GM12892 (cell line): ENCODE data around the gene ACSF3.

Experiments used
- DNase-seq: peaks from one replicate; pipeline ENCODE4 v3.0.0; 2011; ENCODE audit not compliant: insufficient read length
- FAIRE-seq: peaks from 2 replicates; lab custom pipeline; 2011; peaks lifted over from hg19 to GRCh38; lab: Jason Lieb, UNC
- POLR2A ChIP-seq: IDR thresholded peaks from 2 replicates; pipeline ENCODE4 v1.6.1; 2011; ENCODE audit warnings: low read depth, low read length, control low read depth
- POLR2AphosphoS5 ChIP-seq: IDR thresholded peaks from 2 replicates; pipeline ENCODE4 v1.6.1; 2011; ENCODE audit warnings: low read depth, low read length, control low read depth
- TAF1 ChIP-seq: IDR thresholded peaks from 2 replicates; pipeline ENCODE4 v1.6.1; 2011; ENCODE audit warnings: low read depth, mild to moderate bottlenecking, control low read depth, low read length, borderline replicate concordance

Gene ACSF3

DNA sequence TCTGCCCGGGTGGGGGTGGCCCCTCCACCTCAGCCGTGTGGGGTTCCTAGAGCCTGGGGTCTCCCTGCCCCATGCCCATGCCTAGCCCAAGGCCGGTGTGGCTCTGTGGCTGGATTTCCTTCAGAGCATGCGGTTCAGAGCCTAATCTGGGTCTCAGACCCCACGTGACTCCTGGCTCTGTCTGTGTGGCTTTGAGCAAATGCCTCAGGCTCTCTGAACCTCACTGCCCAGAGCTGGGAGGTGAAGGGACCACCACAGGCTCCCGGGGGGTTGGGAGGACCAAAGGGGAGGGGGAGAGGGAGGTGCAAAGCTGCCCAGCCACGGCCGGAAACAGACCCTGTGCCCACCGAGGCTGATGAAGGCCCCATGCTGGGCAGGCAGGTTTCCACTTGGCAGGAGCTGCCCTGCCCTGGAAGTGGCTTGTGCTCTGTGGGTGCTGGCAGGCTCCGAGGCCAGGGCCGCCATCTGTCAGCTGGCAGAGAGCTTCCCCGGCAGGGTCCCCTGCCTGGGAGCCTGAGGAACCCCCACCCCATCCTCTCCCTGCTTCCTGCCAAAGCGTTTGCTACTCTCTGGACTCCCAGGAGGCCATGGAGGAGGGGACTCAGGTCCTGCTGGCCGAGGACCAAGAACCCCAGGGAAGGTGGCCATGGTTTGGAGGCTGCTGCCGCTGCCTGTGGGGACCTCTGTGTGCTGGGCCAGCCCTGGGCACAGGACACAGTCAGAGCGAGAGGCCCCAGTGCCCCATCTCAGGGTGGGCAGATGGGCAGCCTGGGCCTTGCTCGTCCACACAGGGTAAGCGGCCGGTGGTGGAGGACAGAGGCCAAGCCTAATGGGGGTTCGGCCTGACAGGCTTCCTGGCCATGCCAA, 81.9 kb downstream of the ACSF3 start:
- DNase-seq, result no peak
- no peak for TF ChIP-seq POLR2A
- FAIRE-seq, result no peak

DNA sequence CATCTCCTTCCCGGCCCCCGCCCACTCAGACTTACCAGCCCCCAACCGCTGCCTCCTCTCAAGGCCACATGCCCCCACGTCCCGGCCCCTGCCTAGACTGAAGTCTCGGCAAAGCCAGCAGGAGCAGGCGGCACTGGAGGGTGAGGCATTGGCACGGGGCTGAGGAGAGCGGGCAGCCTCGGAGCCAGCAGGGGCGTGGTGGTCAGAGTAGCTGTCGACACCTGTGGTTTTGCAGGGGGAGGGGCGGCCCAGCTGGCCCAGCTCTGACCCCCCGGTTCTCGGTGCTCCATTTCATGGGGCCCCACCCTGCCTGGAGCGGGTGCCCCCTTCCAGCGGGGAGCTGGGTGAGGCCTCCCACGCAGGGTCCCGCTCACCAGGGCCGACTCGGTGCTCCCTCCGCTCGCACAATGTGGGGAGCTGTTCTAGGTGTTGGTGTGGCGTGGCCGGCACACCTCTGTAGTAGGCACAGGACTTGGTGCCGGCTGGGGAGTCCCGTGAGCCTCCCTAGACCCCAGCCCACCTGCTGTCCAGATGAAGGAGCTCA, 82.6 kb downstream of the ACSF3 start:
- FAIRE-seq (no peak), DNase-seq (no peak)
- no peak for TF ChIP-seq POLR2AphosphoS5
- no peak for TF ChIP-seq POLR2A
- no peak for TF ChIP-seq TAF1

DNA sequence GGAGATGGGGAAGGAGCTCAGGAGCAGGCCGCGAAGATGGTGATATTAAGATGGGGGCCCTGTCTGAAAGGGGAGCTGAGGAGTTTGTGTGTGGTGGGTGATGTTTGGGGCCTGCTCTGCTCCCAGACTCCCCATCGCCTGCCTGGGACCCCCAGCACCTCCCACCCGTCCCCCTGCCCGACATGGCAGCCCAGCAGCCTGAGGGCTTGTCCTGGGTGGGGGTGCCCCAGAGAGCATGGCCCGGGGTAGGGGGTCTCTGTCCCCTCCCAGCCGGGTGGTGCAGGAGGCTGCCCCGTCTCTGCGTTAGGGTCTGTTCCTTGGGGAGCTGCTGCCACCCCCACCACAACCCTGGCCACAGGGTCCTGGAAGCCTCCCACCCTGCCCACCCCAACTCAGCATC, 83.1 kb downstream of the ACSF3 start:
- no peak for TF ChIP-seq TAF1
- no peak for TF ChIP-seq POLR2AphosphoS5
- TF ChIP-seq POLR2A, result no peak
- FAIRE-seq, result no peak
- no peak for DNase-seq

DNA sequence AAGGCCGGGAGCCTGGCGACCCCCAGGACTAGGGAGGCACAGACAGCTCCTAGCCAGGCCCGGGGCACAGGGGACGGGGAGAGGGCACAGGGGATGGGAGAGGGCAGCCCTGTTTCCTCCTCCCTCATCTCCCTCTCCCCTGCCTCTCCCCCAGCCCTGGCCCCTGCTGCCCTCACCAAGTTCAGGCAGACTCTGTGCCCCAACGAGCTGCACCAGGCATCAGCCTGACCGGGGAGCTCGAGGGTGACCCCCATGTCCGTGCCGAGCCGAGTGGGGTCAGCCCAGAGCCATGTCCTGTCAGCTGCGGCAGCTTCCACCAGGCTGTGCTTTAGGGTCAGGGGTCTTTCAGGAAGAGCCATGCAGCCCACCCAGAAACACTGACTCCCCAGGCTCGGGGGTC, 83.8 kb downstream of the ACSF3 start:
- TF ChIP-seq TAF1, result no peak
- FAIRE-seq (no peak), DNase-seq (no peak)

DNA sequence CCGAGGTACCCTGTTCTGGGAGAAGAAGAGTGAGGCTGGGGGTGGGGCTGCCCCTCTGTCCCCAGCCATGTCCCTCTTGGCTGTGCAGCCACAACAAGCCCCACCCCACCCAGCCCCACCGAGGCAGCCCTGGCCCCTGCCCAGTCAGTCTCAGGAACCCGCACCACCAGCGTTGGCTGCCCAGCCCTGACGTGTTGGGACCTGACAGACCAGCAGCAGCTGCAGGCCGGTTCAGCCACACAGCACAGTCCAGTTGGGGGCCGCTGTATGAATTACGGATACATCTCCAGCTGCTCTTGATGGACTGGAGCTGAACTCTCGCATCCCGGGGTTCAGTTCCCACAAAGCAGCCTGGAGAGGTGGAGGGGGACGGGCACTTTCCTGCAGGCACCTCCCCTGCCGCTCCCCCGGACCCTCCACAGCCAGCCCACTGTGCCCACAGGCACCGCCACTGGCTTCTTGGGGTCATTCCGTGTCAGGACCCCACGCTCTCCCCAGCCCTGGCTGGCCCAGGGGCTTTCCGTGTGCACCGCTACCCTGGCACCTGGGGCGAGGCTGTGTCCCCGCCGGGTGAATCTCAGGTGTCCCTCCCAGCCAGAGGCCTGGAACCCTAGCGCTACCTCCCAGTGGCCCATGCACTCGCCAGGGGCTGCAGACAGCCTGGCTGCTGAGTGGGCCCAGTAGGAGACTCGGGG, 84.9 kb downstream of the ACSF3 start:
- TF ChIP-seq POLR2A, result no peak
- no peak for TF ChIP-seq TAF1
- TF ChIP-seq POLR2AphosphoS5, result no peak
- no peak for FAIRE-seq
- no peak for DNase-seq

DNA sequence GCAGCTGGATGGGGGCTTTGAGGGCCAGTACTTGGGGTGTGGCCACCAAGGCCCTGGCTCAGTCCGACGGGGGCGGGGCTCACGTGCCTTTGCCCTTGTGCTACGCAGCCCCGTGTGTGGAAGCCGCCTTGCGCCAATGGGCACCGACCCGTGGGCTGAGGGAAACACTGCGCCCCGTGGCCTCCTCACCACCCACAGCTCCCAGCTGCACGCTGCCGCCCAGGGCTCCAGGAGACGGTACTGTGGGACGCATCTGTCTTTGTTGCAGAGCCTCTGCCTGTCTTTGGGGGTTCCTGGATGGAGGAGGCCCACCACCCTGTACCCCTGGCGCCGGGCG, 85.5 kb downstream of the ACSF3 start:
- DNase-seq (no peak), FAIRE-seq (no peak)
- TF ChIP-seq POLR2A, result no peak
- no peak for TF ChIP-seq POLR2AphosphoS5
- no peak for TF ChIP-seq TAF1

DNA sequence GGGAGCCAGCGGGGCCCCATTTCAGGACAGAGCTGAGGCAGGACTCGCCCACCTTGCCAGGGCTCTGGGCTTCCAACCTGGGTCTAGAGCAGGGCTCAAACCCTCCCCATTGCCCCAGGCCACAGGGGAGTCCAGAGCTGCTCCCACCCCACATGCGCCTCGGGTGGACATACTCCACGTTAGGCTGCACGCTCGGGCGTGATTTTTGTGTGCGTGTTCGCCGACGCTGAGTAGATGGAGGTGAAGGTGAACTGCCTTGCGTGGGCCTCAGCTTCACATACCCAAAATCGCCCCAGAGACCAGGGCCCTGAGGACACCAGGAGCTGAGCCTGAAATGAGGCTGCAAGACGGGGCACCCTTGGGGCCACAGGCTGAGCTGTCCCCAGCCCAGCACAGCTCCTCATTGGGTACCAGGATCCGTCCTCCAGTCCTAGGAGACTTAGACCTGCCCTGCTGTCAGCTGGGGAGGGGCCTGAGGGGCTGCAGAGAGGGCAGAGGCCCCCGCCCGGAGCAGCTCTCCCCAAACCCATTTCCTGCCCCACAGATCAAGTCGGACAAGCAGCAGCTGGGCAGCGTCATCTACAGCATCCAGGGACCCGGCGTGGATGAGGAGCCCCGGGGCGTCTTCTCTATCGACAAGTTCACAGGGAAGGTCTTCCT, 86.1 kb downstream of the ACSF3 start:
- DNase-seq (no peak), FAIRE-seq (no peak)
- TF ChIP-seq POLR2A, result no peak
- TF ChIP-seq POLR2AphosphoS5, result no peak
- no peak for TF ChIP-seq TAF1

DNA sequence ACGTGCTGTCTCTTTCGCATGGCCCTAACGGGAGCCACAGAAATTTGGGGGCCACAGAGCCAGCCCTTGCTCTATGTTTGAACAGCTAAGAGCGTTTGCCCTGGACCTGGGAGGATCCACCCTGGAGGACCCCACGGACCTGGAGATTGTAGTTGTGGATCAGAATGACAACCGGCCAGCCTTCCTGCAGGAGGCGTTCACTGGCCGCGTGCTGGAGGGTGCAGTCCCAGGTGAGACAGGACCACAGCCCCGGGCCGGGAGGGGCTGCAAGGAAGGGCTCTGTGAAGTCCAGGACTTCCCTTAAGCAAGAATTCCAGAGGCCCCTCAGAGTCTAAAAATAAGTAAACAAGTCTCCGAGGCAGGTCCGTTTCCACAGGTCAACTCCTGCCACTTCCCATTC, 89.8 kb downstream of the ACSF3 start:
- FAIRE-seq (no peak), DNase-seq (no peak)
- TF ChIP-seq TAF1 (no peak), POLR2A (no peak), POLR2AphosphoS5 (no peak)

DNA sequence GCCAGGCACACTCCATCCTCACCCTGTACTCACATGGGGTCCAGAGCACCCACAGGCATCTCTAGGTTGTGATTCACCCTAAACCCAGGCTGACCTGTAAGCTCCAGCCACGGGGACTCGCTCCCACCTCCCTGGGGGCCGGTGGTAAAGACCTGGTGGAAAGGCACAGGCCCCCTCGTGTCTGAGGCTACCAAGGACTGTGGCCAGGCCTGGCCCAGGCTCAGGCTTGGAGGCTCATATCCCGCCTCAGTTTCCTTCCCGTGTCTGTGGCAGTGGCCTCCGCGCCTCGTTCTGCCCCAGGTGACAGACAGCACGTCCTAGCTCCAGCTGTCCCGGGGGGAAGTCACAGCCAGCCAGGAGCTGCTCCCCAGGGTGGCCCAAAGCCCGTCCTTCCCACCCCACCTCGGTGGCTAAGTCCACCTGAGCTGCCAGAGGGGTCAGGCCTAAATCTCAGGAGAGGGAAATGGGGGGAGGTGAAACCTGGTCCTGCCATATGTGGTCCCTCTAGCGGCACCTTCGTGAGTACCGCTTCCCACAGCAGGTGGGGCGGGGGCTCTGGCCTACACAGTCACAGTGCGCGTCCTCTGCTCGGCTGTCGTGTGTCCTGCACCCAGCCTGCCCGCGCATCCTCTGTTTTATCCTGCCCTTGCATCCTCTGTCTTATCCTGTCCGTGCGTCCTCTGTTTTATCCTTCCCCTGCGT, 90.5 kb downstream of the ACSF3 start:
- TF ChIP-seq TAF1 (no peak), POLR2AphosphoS5 (no peak), POLR2A (no peak)
- FAIRE-seq (no peak), DNase-seq (no peak)

DNA sequence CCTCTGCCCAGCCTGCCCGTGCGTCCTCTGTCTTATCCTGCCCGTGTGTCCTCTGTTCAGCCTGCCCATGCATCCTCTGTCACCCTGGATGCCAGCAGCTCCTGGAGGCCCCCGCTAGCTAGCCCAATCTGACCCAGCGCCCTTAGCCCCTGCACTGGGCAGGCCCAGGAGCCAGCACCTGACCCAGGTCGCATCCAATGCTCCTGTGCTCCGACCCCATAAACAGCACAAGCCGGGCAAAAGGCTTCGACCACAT, 91.0 kb downstream of the ACSF3 start:
- DNase-seq (no peak), FAIRE-seq (no peak)
- TF ChIP-seq POLR2AphosphoS5, result no peak
- TF ChIP-seq POLR2A, result no peak
- no peak for TF ChIP-seq TAF1
